ENCODE data around the gene MYH7.

Gene MYH7

DNA sequence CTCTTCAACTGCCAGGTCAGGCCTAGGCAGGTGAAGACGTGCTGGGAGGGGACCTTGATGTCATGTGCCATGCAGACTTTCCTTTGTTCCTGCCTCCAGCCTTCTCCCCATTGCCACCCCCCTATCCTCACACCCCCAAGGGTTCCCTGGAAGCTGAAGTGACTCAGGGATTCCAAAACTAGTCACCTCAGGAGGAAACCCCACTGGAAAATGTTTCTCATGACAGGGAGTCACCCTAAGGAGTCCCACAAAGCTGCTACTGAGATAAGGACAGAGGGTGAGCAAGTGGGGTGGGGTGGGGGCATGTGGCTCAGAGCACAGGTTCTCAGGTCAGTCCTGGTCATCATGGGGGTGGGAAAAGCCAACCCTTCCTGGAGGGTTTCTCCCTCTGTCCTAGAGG lies 65.2 kb downstream of the MYH7 start:
- DNase-seq (ENCODE audit: low read depth in 2 of 2): no peak

- no peak for DNase-seq (ENCODE audit: low read depth in 2 of 2)
Measured at GRCh38 chr14:23366426-23366921, 69.0 kb downstream of the MYH7 start.

DNA sequence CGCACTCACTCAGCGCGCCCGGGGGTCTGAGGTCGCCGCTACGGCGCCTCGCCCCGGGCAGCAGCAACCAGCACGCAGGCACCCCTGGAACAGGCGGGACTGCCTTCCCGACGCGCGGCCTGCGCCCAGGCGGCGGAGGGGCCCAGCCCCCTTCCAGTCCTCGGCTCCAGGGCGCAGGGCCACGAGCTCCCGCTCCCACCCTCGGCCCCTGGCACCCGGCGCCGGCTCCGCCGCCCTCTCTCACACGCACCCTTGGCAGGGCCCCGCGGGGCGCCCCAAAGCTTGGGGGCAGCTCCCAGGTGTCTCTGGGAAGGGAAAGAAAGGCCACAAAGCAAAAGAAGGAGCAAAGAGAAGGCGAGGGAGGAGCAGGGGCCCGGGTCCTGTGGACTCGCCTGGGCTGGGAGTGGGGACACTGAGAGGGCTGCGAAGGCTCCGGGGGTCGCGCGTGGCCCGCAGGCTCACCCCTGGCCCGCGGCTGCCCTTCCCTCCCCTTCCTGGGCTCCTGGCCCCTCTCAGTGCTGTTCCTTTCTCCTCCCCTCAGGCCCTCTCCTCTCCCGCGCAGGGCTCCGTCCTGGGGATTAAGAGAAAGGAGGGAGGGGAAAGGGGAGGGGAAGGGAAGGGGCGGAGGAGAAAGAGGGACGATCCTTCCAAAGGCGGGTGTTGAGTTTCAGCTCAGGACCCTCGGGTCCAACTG lies 69.6 kb downstream of the MYH7 start:
- DNase-seq (ENCODE audit: low read depth in 2 of 2): no peak

DNA sequence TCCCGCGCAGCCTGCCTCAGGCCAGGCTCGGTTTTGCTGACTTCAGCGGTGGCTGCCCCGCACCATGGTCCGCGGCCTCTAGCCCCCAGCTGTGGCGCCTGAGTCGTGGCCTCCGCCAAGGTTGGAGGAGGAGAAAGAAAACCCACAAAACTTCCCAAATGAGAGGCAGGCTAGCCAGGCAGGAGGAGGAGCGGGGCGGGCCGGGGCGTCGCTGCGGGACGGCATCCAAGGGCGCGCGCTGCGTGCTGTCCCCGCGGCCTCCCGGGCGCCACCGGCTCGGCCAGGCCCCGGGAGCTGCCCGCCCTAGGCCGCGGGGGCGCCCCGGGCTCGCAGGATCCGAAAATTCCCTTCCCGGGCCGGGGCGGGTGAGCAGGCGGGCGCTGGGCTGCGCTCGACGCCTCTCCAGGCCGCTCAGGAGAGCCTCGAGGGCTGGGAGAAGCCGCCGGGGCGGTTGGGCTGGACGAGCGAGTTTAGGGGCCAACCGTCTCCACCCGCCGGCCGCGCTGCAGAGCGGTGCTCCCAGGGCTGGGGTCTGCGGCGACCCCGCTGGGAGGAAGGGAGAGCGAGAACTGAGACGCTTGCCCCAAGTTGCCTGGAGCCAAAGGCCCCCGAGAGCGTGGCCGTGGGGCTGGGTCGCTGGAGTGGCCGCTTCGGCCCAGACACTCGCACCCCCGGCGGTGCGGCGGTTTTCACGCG lies 70.3 kb downstream of the MYH7 start, which contains the start of gene EFS:
Gene EFS, minus strand, starts transcription at position 137 of the 696 bp plus-strand sequence. CDS start 147 bp downstream, outside the sequence.
- DNase-seq (ENCODE audit: low read depth in 2 of 2): no peak

DNA sequence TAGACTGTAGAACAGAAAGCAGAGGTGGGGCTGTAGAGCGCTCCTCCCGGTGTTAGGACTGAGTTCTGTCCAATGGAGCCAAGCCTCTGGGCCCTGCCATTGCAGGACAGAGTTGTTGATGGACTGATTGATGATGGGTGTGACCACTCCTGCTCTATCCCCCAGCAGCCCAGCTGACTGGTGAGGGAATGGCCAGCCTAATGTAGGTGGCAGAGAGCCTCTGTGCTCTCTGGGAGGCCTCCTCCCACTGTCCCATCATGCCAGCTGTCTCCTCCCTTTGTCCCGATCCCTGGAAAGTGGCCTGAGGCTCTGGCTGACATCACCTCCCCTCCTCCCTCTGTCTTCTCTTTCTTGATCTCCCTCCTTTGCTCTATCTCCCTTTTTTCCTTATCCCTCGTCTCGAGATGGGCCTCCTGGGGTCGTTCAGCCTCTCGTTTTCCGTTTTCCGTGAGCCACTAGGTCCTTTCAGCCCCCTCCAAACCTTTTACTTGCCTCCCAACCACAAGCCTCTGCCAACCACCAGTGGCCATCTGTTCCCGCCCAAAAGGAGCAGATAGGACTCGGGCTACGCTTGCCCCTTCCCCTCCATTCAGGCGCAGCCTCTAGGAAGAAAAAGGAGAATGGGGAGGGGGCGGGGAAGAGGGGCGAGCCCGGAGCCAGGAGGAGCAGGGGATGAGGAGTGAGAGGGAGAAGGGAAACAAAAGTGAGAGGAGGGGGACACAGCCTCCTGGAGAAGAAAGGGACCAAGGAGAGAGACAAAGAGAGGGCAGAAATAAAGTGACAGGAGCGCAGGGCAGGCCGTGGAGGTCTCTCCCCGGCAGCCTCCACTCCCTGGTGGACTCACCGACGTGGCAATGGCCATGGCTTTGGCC lies 71.1 kb downstream of the MYH7 start:
- DNase-seq (ENCODE audit: low read depth in 2 of 2): no peak
